ENCODE data around the gene SNED1.

Gene SNED1

DNA sequence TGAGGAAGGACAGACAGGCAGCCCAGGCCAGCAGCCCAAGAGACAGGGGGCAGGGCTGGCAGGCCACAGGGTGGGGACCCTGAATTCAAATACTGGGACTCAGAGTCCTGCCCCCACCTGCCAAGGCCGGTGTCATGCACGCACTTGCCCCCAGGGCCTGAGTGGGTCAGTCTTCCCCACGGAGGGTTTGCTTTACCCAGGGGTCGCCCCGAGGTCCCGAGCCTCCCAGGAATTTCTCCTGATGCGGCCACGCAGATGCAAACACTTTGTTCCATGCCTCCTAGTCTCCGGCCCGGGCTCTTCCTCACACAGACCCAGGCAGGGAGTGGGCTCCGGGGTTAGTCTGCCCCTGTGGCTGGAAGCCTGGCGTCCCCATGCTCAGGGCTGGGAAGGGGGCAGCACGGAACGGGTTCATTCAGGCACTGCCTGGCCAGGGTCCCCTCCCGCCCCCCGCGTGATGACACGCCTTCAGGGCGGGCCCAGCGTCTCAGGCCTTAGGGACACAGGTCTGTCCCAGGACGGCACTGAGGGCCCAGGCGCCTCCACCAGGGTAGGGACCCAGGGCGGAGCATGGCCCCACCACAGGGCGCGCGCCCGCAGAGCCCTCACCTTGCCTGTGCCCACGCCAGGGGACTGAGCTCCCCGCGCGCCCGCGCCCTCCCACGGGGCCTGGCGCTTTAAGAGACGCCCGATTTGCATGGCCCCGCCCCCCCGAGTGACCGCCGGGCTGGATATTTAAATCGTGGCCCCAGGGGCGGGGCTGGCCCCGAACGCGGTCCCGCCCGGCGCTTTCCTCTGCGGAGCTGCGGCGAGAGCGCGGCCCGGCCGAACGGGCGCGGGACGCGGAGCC, at the start of gene SNED1:
SNED1 (plus strand) TSS at position 763 of the 850 bp plus-strand sequence. CDS start 220 bp downstream, outside the sequence.
- Histone ChIP-seq H3K79me2 (ENCODE audit: low read length) (no peaks in the 10 kb centered on the region), H3K4me2 (ENCODE audit: low read depth, low read length) (no peak within 1 kb of the TSS), H3K9ac (ENCODE audit: low read length) (no peak within 1 kb of the TSS)

DNA sequence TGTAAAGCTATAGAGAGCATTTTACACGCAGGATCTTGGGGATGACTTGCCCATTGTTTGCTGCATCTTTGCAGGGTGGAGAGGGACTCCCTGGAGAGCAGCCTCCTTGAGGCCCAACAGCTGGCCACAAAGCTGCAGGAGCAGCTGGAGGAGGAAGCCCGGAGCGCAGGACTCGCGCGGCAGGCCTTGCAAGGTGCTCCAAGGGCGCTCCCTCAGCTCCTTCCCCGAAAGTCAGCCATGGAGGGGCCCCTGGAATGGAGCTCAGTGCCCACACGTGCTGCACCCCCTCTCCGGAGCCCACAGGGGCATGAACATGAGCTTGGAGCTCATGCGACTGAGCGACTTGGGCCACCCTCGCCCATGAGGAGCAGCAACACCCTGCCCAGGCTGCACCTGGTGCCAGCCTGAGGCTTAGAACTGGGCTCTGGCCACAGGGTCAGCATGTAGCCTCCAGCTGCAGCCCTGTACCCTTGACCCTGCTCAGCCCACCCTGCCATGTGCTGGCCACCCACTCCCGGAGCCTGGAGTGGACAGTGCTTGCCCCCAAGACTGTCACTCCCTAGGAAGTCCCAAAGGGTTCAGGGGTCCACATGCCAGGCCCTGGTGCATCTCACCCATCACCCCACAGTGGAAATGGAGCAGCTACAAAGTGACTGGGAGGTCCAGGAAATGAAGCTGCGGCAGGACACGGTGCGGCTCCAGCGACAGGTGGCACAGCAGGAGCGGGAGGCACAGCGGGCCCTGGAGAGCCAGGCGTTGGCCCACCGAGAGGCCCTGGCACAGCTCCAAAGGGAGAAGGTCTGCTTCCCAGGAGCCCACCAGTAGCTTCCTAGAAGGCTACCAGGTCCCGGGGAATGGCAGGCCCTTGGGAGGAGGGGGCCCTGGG, 49.3 kb upstream of the SNED1 start:
- no peak overlapping the region for H3K4me3 ChIP-seq (ENCODE audit: low read length)

More for the DNA sequence above, at the start of gene SNED1:
- Histone ChIP-seq H3K9me3 (replicated peaks; ENCODE audit: insufficient read depth, low read length) (no peaks in the 10 kb centered on the region), H3K27me3 (replicated peaks; ENCODE audit: insufficient read depth, low read length) (peaks cover 5% of the 10 kb centered on the region; the same call in 1 of the 2 replicates), H4K20me1 (ENCODE audit: insufficient read depth, low read length) (no peaks in the 10 kb centered on the region), H3F3A (ENCODE audit: insufficient read depth, low read length) (no peaks in the 10 kb centered on the region), H2AFZ (ENCODE audit: low read length) (no peak within 1 kb of the TSS), H3K36me3 (replicated peaks; ENCODE audit: insufficient read depth, low read length) (no peaks in the 10 kb centered on the region), H3K27ac (ENCODE audit: low read length) (no peak within 1 kb of the TSS), H3K4me3 (ENCODE audit: low read length) (no peak within 1 kb of the TSS), H3K4me1 (ENCODE audit: low read length) (peaks cover 5% of the 10 kb centered on the region; the same call in 1 of the 2 replicates), H3K9me2 (replicated peaks; ENCODE audit: insufficient read depth, low read length) (no peaks in the 10 kb centered on the region)
- TF ChIP-seq EZH2 (optimal IDR thresholded peaks at IDR 0.05; ENCODE audit: low read depth, low read length) (no peak), EZH2phosphoT487 (IDR thresholded peaks at IDR 0.05; ENCODE audit: low read length) (no peak)
- TF ChIP-seq, protein P1, sequence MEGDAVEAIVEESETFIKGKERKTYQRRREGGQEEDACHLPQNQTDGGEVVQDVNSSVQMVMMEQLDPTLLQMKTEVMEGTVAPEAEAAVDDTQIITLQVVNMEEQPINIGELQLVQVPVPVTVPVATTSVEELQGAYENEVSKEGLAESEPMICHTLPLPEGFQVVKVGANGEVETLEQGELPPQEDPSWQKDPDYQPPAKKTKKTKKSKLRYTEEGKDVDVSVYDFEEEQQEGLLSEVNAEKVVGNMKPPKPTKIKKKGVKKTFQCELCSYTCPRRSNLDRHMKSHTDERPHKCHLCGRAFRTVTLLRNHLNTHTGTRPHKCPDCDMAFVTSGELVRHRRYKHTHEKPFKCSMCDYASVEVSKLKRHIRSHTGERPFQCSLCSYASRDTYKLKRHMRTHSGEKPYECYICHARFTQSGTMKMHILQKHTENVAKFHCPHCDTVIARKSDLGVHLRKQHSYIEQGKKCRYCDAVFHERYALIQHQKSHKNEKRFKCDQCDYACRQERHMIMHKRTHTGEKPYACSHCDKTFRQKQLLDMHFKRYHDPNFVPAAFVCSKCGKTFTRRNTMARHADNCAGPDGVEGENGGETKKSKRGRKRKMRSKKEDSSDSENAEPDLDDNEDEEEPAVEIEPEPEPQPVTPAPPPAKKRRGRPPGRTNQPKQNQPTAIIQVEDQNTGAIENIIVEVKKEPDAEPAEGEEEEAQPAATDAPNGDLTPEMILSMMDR (IDR thresholded peaks at IDR 0.05; ENCODE audit: low read length): no peak
- peak; percentile 26 for DNase-seq

More for the DNA sequence above, 49.3 kb upstream of the SNED1 start:
- H3K9ac ChIP-seq (ENCODE audit: low read length): no peak overlapping the region
- no peak for TF ChIP-seq EZH2 (optimal IDR thresholded peaks at IDR 0.05; ENCODE audit: low read depth, low read length)
- TF ChIP-seq EZH2phosphoT487 (IDR thresholded peaks at IDR 0.05; ENCODE audit: low read length): no peak
- TF ChIP-seq, protein P1 (IDR thresholded peaks at IDR 0.05; ENCODE audit: low read length): no peak
- H2AFZ ChIP-seq (ENCODE audit: low read length): no peak overlapping the region
- H3F3A ChIP-seq (ENCODE audit: insufficient read depth, low read length): no peaks in the 10 kb centered on the region
- H3K79me2 ChIP-seq (ENCODE audit: low read length): no peaks in the 10 kb centered on the region
- no peaks in the 10 kb centered on the region for H3K9me2 ChIP-seq (replicated peaks; ENCODE audit: insufficient read depth, low read length)
- no peaks in the 10 kb centered on the region for H3K36me3 ChIP-seq (replicated peaks; ENCODE audit: insufficient read depth, low read length)
- no peak overlapping the region for H3K27ac ChIP-seq (ENCODE audit: low read length)
- H3K27me3 ChIP-seq (replicated peaks; ENCODE audit: insufficient read depth, low read length): peaks cover 29% of the 10 kb centered on the region
- H4K20me1 ChIP-seq (ENCODE audit: insufficient read depth, low read length): no peaks in the 10 kb centered on the region
- no peak for DNase-seq
- no peaks in the 10 kb centered on the region for H3K4me1 ChIP-seq (ENCODE audit: low read length)
- no peaks in the 10 kb centered on the region for H3K9me3 ChIP-seq (replicated peaks; ENCODE audit: insufficient read depth, low read length)
- H3K4me2 ChIP-seq (ENCODE audit: low read depth, low read length): no peak overlapping the region
